ENCODE measurements around the gene MYO9A.

GRCh38 chr15:72133211-72133610 lies 15.3 kb upstream of the MYO9A start:
- TF ChIP-seq, protein P1, sequence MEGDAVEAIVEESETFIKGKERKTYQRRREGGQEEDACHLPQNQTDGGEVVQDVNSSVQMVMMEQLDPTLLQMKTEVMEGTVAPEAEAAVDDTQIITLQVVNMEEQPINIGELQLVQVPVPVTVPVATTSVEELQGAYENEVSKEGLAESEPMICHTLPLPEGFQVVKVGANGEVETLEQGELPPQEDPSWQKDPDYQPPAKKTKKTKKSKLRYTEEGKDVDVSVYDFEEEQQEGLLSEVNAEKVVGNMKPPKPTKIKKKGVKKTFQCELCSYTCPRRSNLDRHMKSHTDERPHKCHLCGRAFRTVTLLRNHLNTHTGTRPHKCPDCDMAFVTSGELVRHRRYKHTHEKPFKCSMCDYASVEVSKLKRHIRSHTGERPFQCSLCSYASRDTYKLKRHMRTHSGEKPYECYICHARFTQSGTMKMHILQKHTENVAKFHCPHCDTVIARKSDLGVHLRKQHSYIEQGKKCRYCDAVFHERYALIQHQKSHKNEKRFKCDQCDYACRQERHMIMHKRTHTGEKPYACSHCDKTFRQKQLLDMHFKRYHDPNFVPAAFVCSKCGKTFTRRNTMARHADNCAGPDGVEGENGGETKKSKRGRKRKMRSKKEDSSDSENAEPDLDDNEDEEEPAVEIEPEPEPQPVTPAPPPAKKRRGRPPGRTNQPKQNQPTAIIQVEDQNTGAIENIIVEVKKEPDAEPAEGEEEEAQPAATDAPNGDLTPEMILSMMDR (tag by site-specific recombination; IDR thresholded peaks at IDR 0.05): no peak
- no peak for TF ChIP-seq ZNF274 (IDR thresholded peaks at IDR 0.05; ENCODE audit: low read length)
- TF ChIP-seq ZNF274 (tag by site-specific recombination; IDR thresholded peaks at IDR 0.05; ENCODE audit: borderline replicate concordance): no peak
- no peak for TF ChIP-seq ZNF426 (tag by site-specific recombination; IDR thresholded peaks at IDR 0.05)
- TF ChIP-seq ZBTB10 (tag by site-specific recombination; IDR thresholded peaks at IDR 0.05): no peak
- TF ChIP-seq, protein P2, sequence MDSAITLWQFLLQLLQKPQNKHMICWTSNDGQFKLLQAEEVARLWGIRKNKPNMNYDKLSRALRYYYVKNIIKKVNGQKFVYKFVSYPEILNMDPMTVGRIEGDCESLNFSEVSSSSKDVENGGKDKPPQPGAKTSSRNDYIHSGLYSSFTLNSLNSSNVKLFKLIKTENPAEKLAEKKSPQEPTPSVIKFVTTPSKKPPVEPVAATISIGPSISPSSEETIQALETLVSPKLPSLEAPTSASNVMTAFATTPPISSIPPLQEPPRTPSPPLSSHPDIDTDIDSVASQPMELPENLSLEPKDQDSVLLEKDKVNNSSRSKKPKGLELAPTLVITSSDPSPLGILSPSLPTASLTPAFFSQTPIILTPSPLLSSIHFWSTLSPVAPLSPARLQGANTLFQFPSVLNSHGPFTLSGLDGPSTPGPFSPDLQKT (IDR thresholded peaks at IDR 0.05; ENCODE audit: borderline replicate concordance, low read depth, low read length): no peak
- no peak for TF ChIP-seq ZNF48 (tag by site-specific recombination; IDR thresholded peaks at IDR 0.05)
- TF ChIP-seq, protein P3, sequence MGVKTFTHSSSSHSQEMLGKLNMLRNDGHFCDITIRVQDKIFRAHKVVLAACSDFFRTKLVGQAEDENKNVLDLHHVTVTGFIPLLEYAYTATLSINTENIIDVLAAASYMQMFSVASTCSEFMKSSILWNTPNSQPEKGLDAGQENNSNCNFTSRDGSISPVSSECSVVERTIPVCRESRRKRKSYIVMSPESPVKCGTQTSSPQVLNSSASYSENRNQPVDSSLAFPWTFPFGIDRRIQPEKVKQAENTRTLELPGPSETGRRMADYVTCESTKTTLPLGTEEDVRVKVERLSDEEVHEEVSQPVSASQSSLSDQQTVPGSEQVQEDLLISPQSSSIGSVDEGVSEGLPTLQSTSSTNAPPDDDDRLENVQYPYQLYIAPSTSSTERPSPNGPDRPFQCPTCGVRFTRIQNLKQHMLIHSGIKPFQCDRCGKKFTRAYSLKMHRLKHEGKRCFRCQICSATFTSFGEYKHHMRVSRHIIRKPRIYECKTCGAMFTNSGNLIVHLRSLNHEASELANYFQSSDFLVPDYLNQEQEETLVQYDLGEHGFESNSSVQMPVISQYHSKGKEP (tag by site-specific recombination; IDR thresholded peaks at IDR 0.05): no peak
